ENCODE data around the gene OLFML1.

DNA sequence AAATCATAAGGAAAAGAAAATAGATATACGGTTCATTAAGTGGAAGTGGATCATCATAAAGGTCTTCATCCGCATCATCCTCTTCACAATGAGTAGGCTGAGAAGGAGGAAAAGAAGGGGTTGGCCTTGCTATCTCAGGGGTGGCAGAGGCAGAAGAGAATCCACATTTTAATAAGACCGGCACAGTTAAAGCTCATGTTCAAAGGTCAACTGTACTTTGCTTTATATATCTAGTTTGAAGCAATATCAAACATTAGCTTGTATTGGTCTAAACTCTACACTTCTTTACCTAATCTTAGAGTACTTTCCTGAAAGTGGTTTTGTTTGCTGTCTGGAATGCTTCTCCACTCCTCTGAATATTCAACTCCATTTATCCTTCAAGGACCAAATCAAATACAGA is 22.8 kb downstream of the OLFML1 start:
- TF ChIP-seq ARNTL (CRISPR knock-in tag; IDR thresholded peaks at IDR 0.05; ENCODE audit: borderline replicate concordance, low read depth) (no peak), PPARA (CRISPR knock-in tag; IDR thresholded peaks at IDR 0.05; ENCODE audit: borderline replicate concordance) (no peak), OSR1 (CRISPR knock-in tag; IDR thresholded peaks at IDR 0.05) (no peak), SNAI2 (CRISPR knock-in tag; IDR thresholded peaks at IDR 0.05) (no peak), ZNF70 (CRISPR knock-in tag; IDR thresholded peaks at IDR 0.05) (no peak), TCF4 (CRISPR knock-in tag; IDR thresholded peaks at IDR 0.05; ENCODE audit: borderline replicate concordance) (no peak), TOX (CRISPR knock-in tag; IDR thresholded peaks at IDR 0.05; ENCODE audit: borderline replicate concordance) (no peak), CSRNP3 (CRISPR knock-in tag; IDR thresholded peaks at IDR 0.05) (no peak), PATZ1 (CRISPR knock-in tag; IDR thresholded peaks at IDR 0.05; ENCODE audit: borderline replicate concordance) (no peak), RARB (CRISPR knock-in tag; IDR thresholded peaks at IDR 0.05) (no peak), ZFP30 (CRISPR knock-in tag; IDR thresholded peaks at IDR 0.05) (no peak)

All from SK-N-SH treated with all-trans-retinoic acid at 6 μM for 48 hours (cell line).